ENCODE measurements around the gene ABHD2.
"Not testable (repeated sequence)": the region's sequence is repeated elsewhere in the genome, so short reads cannot be mapped to it uniquely, and the experiment has no call there.

The ABHD2 gene

DNA sequence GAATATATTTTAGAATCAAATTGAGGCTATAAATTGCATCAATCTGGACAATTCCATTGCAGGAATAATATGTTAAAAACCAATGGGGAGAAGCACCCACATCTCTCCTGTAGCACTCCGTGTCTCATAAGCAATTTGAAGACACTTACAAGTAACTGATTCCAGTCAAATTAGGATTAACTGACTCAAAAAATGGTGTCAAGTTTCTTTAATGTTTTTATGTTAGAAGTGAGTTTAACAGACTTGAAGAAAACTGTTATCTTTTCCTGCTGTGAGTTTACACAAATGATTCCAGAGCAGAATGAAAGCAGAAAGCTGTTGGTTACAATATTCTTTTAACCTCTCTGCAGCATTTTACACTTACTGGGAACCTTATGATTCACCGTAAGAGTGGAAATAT lies 109.9 kb downstream of the ABHD2 start:
- no peak for DNase-seq

DNA sequence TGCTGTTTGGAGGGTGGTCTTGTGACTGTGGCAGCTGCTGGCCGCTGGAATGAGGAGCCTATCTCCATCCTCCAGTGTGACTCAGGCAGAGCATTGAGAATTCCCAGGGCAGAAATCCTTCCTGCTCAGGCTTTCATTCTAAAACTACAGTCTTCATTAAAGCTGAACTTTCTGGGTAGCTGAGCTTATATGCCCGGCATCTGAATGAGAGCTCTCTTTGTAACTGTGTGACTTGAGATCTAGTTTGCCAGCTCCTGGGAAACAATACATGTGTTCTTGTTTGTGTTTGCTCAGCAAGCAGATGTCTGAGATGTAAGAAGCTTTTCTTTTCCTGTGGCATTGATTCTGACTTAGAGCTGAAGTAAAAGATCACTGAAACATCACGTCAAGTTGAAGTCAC lies 110.7 kb downstream of the ABHD2 start:
- no peak for DNase-seq

DNA sequence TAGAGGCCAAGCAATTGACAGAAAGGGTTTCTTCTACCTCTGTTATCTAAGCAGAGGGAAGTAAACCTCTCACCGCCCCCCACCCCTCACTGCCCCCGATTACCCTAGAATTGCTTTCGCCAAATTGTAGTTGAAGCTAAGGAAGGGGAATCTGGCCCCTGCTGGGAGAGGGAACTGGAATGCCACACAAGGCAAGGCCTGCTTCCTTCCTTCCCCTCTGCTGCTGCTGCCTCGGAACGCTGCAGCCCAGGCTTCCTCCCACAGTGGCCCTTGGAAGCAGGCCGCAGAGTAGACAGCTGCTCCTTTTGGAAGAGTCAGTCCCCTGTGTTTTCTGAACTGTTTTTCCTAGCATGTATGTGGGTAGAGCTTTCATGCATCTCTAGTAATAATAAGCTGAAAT lies 111.5 kb downstream of the ABHD2 start:
- no peak for DNase-seq

DNA sequence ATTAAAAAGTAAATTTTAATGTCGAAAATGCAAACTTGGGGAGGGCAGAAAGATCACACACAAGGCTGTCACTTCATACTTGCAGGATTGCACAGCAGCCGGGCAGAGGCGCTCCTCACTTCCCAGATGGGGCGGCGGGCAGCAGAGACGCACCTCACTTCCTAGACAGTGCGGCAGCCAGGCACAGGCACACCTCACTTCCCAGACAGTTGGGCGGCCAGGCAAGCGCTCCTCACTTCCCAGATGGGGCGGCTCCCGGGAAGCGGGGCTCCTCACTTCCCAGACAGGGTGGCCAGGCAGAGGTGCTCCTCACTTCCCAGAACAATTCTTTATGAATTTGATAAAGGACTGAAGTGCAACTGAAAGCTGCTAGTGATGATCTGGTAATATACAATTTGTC lies 111.9 kb downstream of the ABHD2 start:
- DNase-seq = no peak

DNA sequence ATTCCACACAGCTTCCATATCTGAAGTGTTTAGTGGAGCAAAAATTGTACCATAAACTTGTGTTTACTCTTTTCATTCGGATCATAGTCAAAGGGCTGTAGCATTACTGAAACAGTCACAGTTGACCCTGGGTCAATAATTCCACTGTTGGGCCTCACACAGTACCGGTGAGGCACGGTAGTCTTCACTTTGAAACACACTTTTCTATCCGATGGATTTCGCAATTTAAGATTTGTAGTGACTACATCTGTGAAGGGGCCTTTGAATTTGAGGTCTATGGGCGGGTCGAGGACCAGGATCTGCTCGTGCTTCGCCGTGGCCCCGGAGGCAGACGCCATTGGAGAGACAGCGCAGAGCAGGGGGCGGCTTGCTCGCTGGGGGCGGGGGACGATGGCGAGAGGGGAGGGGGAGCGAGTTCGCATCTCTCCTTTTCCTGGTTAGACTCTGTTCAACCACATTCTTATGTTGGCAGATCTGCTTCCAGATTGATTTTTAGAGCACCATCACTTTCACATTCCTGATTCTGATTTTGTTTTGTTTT lies 113.3 kb downstream of the ABHD2 start:
- DNase-seq = no peak

DNA sequence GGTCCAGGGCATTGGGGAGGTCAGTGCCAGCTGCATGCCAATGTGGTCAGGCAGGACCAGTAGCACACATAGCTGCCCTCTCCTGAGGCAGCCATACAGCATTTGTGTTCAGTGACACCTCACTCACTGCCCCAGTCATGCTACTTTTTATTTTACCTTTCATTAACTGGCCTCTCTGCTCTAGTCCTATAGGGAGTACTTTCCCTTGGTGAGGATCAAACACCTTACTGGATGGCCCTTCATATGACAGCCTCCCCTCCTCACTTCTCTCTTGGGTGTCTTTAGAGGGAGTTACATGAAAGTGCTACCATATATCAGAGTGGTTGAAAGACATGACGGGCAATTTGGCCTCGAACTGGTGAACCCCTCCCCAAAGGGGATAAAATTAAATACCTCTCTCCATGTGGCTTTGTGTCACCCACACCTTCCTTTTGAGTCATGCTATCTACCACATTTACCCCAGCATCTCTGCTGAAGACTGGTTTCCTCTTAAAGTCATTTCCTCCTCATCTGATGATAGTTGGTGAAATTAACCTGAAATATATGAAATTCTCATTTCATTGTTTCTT lies 115.5 kb downstream of the ABHD2 start:
- DNase-seq = peak; percentile 34

DNA sequence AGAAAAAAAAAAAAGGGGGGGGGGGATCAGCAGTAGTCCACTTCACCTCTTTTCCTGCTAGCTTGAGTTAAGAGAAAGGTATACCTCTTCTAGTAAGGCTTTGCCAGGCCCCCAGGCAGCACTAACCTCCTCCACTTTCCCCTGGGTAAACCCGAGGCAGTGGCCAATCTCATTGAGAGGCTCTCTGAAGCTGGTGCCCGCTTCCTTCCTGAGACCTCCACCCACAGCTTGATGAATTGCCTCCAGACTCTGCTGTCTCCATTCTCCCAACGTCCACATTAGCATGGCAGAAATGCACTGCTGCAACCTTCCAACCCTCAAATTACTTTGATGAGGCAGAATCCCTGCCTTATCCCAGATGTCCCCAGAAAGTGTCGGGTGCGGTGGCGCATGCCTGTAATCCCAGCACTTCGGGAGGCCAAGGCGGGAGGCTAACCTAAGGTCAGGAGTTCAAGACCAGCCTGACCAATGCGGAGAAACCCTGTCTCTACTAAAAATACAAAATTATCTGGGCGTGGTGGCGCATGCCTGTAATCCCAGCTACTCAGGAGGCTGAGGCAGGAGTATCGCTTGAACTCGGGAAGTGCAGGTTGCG lies 117.8 kb downstream of the ABHD2 start:
- no peak for DNase-seq

DNA sequence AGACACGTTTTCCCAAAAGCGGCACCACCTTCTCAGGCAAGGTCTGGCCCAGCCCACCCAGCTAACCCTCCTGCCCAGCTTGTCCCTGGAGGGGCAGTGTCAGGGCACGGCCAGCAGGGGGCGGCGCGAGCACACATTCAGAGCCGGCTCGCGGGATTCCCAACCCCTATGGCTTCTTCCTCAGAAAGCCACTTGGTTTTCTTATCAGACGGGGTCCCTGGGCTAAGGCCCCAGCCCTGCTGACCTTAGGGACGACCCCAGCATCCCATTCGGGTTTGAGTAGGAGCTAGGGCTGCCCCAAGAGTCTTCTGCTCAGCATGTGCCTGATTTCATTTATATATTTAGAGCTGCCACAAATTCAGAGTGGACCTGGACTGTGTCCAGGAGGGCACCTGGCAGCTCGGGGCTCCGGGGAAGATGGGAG lies 118.7 kb downstream of the ABHD2 start:
- peak; percentile 80 for DNase-seq

DNA sequence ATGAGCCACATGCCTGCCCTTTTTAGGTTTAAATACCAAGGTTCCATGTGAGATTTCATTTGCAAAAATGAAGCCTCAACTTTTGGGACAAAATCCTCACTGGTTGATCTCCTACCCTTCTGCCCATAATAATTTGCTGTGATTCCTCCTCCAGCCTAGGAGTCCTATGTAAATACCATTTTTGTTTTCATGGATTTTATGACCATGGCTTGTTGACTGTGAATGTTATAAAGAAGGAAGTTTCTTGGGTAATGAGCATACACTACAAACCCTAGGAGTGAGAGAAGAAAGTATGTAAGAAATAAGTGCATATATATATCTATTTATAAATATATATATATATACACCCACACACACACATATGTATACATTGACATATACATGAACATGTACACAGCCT lies 120.0 kb downstream of the ABHD2 start:
- no peak for DNase-seq

DNA sequence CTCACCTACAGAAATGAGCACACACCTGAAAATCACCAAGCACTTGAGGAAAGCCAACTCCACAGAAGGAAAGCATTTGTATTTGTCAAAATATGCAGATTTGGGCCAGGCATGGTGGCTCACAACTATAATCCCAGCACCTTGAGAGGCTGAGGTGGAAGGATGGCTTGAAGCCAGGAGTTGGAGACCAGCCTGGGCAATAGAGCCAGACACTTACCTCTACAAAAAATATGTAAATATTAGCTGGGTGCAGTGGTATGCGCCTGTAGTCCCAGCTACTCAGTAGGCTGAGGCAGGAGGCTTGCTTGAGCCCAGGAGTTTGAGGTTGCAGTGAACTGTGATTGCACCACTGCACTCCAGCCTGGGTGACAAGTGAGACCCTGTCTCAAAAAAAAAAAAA lies 120.8 kb downstream of the ABHD2 start:
- no peak for DNase-seq

DNA sequence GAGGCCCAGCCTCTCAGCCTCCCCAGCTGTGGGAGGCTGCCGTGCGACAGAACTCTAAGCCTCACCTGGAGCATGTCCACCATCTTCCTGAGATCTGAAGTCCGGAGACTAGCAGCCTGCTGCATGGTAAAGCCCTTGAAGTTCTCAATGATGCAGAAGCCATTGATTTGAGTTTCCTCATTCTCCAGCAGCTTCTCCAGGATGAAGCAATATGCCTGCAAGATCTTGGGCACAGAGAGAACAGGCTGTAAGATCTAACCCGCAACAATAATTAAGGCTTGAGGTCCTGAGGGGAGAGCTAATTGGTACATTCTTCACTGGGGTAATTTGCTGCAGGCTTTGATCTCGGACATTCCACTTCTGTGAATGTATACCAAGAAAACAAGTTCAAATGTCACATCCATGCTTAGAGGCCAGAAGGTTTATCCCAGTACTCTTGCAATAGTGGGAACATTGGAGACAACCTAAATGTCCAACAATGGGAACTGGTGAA lies 123.5 kb downstream of the ABHD2 start:
- no peak for DNase-seq

DNA sequence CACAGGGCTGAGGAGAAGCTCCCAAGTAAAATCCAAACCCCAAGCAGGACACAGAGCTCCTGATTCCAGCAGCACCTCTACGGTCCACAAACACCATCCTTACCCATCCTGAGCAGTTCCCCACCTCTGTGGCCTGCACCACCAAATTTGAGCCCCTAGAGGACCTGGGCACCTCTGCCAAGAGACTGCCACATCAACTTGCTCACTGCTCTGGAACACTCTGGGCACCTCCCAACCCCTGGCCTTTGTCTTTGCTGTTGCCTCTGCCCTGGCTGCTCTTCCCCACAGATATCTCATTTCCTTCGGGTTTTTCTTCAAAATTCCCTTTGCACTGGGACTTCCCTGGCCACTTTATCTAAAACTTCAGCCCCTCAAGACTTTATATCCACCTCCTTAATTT lies 127.4 kb downstream of the ABHD2 start:
- no peak for DNase-seq

DNA sequence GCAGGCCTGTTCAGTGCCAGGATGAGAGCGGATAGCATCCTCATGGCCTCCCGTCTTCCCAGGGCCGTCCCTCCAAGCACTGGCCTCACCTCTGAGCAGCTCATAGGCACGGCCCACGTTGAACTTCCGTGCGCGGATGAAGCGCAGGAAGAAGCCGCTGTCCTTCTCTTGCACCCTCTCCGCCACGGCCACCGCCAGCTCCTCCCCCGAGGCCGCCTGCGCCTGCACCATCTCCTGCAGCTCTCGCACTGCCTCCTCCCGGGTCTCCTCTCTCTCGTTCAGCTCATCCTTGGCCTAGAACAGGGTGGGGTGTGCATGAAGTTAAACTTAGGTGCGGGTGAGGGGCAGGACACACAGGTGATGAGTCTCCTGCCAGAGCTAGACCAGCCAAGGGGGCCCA lies 128.8 kb downstream of the ABHD2 start:
- DNase-seq = no peak

DNA sequence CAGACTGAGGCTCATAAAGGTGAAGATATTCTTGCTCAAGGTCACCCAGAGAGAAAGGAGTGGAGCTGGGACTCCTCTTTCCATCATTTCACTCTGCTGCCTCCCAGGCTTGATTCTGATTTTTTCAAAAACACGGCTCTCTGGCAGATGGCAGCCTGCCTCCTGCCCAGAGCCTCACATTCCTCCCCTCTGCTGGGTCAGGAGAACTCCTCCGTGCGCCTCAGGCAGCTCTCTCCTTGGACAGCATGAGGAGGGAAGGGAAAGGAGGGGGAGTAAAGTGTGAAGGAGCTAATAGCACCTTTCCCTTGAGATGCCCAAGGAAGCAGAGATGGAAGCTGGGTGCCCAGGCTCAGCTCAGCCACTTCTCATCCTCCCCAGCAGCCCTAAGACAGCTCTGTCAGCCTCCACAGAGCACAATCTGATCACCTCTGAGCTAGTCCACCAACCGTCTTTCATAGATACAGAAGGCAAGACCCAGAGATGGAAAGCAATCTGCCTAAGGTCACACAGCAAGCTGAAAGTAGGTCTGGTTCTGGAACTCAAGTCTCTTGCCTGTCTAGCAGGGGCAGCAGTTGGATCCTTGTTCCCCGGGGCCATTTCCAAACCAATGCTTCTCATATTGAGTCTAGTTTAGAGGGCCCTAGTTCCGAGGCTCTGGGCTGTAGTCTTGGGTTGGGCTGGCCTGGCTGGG lies 129.6 kb downstream of the ABHD2 start:
- DNase-seq = no peak

DNA sequence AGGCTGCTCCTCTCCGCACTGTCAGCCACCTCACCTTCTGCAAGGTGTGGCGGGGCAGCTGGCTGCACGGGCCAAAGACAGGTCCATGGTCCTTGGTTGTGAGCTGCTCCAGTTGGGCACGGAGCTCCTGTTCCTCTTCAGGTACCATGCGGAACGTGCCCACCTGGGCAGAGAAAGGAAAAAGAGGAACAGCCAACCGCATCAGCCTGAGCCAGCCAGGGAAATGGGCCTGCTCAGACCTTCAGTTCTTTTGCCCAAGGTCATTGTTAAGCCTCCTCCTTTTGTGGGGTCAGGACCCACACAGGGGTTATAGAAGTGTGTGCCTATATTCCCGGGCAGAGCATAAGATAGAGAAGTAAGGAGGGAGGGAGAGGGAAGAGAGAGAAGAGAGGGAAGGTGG lies 130.3 kb downstream of the ABHD2 start:
- DNase-seq = no peak

DNA sequence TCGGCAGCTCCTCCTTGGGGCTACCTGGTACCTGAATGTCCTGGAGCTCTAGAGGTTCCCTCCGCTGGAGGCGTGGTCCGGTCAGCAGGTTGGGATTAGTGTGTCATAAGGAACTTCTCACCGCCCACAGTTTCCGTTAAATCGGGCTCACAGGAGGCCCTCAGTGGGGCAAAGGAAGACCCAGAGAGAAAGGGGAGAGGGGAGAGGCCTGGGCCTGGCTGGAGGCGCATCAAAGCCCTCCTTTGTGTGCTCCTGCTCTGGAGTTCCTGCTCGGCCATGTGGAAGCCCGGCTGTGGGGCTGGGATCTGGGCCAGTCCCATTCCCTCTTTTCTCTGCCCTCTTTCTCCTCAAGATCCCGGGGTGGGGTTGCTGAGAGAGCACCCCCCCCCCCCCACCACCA lies 133.3 kb downstream of the ABHD2 start, which contains the start of gene RLBP1:
Gene RLBP1, minus strand, starts transcription at position 37 of the 400 bp plus-strand sequence. CDS start 2,604 bp downstream, outside the sequence.
- DNase-seq = no peak

DNA sequence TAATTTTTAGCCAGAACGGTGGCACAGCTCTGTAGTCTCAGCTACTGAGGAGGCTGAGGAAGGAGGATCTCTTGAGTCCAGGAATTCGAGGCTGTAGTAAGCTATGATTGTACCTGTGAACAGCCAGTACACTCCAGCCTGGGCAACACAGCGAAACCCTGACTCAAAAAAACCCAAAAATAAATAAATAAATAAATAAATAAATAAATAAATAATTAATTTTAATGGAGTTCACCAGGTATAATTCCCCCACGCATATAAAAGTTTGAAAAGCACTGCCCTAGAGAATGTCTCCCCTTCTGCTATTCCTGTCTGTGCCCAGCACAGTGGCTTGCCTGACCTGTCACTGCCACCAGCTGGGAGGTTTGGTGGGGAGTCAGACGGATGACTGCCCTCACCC lies 137.3 kb downstream of the ABHD2 start:
- DNase-seq = no peak

DNA sequence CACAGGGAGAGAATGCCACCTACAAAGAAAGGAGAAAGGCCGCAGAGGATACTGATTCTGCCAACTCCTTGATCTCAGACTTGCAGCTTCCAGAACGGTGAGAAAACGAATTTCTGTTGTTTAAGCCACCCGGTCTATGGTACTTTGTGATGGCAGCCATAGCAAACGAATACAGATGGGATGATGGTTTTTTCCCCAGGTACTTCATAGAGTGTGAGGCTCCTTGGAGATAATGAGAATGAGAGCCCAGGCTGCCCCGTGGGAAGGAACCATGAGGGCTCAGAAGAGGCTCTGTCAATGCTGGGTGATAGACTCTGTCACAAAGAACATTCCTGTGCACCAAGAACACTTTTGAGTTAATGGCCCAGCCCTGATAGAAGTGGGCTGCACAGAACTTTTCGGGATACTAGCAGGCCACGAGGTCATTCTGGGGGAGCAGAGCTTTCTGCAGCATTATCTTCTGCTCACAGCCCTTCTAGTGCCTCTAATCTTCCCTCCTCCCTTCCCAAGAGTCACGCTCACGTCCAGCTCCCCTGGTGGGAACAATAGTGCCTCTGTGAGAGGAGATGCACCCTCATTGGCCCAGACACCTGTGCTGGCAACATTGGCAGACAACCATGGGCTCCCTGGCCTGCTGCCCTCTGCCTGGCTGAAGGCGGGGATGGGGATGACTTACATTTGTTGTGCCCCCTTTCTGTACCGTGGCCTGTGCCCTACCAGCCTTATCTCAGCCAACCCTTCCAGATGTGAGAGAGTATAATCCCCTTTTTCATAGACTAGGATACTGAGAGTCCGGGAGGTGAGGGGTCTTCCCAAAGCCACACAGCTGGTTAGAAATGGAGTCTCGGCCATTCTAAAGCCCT lies 138.3 kb downstream of the ABHD2 start:
- DNase-seq = no peak

DNA sequence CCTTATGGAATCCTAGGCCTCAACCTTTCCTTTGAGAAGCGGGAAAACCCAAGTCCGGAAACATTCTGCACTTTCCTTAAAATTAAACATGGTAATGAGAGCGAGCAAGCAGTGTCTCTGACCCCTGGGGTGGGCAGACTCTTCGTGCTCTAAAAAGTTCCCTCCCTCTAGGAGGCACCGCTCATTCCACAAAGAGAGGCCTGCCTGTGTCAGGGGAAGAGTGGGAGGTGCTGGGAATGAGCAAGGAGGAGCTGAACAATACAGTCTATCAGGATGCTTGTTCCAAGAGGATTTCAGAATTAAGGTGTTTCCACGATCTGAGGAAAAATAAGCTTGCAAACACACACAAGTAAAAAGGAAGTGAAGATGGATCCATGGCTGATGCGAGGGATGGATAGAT lies 139.2 kb downstream of the ABHD2 start:
- no peak for DNase-seq

DNA sequence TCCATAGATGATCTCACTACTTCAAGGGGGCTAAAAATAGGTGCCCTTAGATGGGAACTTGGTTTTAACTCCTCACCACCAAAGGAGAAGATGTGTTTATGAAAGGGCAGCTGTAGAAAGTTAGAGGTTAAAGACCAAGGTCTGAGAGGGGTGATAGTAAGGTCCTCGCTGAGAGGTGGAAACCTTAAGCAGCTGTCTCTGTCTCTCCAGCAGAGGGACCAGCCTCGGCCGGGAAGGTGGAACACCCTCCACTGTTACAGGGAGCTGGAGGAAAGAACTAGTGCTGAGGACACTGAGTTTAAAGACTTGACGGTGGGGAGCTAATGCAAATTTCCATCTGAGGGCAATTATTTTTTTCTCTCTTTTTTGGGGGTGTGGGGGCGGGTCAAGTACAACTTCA lies 142.0 kb downstream of the ABHD2 start:
- DNase-seq = no peak

DNA sequence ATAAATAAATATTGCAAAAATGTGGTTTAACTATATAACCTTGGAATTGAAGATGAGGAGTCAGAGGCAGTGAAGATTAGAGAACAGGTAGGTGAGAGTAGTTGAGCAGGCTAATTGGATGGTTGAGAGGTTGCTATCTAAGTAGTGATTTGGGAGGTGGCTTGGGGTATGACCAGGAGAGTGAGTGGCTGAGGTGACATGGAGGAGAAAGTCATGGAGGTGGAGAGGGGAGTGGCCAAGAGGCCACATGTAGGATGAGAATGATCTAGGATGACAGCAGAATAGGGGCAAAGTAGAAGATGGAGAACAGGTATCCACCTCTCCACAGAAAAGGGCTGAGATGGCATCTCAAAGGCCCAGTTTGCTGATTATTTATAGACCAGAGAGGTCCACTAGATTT lies 143.6 kb downstream of the ABHD2 start:
- DNase-seq = no peak

DNA sequence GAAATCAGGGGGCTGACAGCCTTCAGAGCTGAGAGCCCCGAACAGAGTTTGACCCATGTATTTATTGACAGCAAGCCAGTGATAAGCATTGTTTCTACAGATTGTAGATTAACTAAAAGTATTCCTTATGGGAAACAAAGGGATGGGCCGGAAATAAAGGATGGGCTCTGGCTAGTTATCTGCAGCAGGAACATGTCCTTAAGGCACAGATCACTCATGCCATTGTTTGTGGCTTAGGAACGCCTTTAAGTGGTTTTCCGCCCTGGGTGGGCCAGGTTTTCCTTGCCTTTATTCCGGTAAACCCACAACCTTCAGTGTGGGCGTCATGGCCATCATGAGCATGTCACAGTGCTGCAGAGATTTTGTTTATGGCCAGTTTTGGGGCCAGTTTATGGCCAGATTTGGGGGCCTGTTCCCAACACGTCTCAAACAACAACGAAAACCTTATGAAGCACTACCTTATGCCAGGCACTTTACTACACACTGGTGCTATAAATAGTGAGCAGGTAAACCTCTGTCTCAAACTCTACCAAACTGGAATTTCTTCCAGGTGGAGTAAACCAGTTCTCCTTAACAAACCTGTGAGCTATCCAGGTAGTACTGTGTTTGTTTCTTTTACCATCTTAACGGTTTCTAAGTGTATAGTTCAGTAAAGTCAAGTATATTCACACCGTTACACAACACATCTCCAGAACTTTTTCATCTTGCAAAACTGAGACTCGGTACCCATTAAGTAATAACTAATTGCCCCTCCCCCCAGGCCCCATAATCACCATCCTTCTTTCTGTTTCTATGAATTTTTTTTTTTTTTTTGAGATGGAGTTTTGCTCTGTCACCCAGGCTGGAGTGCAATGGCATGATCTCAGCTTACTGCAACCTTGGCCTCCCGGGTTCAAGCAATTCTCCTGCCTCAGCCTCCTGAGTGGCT lies 151.9 kb downstream of the ABHD2 start:
- DNase-seq = not testable (repeated sequence)
